Ishikawa (cell line): ENCODE measurements around the gene NPAT.

Source experiments
- CEBPB ChIP-seq: IDR thresholded peaks from 2 replicates; pipeline ENCODE4 v1.6.1; 2012
- CREB1 ChIP-seq: IDR thresholded peaks from 2 replicates; pipeline ENCODE4 v1.6.1; 2012; ENCODE audit warnings: low read depth
- EGR1 ChIP-seq: IDR thresholded peaks from 2 replicates; pipeline ENCODE4 v1.6.1; 2012
- EP300 ChIP-seq: IDR thresholded peaks from 2 replicates; pipeline ENCODE4 v1.6.1; 2012; ENCODE audit warnings: borderline replicate concordance
- FOXM1 ChIP-seq: IDR thresholded peaks from 2 replicates; pipeline ENCODE4 v1.6.1; 2012; ENCODE audit warnings: low read depth, borderline replicate concordance
- MAX ChIP-seq: IDR thresholded peaks from 2 replicates; pipeline ENCODE4 v1.6.1; 2012
- NFIC ChIP-seq: IDR thresholded peaks from 2 replicates; pipeline ENCODE4 v1.6.1; 2012
- RAD21 ChIP-seq: IDR thresholded peaks from 2 replicates; pipeline ENCODE4 v1.6.1; 2012; ENCODE audit warnings: low read depth
- TAF1 ChIP-seq: IDR thresholded peaks from 2 replicates; pipeline ENCODE4 v1.6.1; 2012; ENCODE audit warnings: low read depth, mild to moderate bottlenecking
- TCF12 ChIP-seq: IDR thresholded peaks from 2 replicates; pipeline ENCODE4 v1.6.1; 2012; ENCODE audit warnings: low read depth
- TEAD4 ChIP-seq: IDR thresholded peaks from 2 replicates; pipeline ENCODE4 v1.6.1; 2012
- YY1 ChIP-seq: IDR thresholded peaks from 2 replicates; pipeline ENCODE4 v1.6.1; 2012; ENCODE audit warnings: low read depth
- ZBTB7A ChIP-seq: IDR thresholded peaks from 2 replicates; pipeline ENCODE4 v1.6.1; 2012; ENCODE audit warnings: low read depth
- TF ChIP-seq, protein P1 (sequence below): IDR thresholded peaks from 2 replicates; pipeline ENCODE4 v1.6.1; 2012; ENCODE audit warnings: low read depth, mild to moderate bottlenecking
- TF ChIP-seq, protein P2 (sequence below): IDR thresholded peaks from 2 replicates; pipeline ENCODE4 v1.6.1; 2012

NPAT gene

GRCh38 chr11:108222574-108223347 is at the start of gene NPAT, which contains the start of gene ATM:
NPAT (minus strand) TSS chr11:108222638; CDS start chr11:108222536, 102 bp downstream.
ATM (plus strand) TSS chr11:108223067; CDS start chr11:108227625, 4,558 bp downstream.
- TF ChIP-seq ZBTB7A (no peak), YY1 (peak; percentile 38), TEAD4 (peak; percentile 28; the same call in 1 of the 2 replicates), FOXM1 (no peak), RAD21 (peak; percentile 64), CREB1 (peak; percentile 58), TCF12 (no peak), TAF1 (peak; percentile 46), NFIC (no peak), MAX (peak; percentile 83), EGR1 (no peak), EP300 (no peak), CEBPB (no peak)
- TF ChIP-seq, protein P1, sequence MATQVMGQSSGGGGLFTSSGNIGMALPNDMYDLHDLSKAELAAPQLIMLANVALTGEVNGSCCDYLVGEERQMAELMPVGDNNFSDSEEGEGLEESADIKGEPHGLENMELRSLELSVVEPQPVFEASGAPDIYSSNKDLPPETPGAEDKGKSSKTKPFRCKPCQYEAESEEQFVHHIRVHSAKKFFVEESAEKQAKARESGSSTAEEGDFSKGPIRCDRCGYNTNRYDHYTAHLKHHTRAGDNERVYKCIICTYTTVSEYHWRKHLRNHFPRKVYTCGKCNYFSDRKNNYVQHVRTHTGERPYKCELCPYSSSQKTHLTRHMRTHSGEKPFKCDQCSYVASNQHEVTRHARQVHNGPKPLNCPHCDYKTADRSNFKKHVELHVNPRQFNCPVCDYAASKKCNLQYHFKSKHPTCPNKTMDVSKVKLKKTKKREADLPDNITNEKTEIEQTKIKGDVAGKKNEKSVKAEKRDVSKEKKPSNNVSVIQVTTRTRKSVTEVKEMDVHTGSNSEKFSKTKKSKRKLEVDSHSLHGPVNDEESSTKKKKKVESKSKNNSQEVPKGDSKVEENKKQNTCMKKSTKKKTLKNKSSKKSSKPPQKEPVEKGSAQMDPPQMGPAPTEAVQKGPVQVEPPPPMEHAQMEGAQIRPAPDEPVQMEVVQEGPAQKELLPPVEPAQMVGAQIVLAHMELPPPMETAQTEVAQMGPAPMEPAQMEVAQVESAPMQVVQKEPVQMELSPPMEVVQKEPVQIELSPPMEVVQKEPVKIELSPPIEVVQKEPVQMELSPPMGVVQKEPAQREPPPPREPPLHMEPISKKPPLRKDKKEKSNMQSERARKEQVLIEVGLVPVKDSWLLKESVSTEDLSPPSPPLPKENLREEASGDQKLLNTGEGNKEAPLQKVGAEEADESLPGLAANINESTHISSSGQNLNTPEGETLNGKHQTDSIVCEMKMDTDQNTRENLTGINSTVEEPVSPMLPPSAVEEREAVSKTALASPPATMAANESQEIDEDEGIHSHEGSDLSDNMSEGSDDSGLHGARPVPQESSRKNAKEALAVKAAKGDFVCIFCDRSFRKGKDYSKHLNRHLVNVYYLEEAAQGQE, result no peak
- TF ChIP-seq, protein P2, sequence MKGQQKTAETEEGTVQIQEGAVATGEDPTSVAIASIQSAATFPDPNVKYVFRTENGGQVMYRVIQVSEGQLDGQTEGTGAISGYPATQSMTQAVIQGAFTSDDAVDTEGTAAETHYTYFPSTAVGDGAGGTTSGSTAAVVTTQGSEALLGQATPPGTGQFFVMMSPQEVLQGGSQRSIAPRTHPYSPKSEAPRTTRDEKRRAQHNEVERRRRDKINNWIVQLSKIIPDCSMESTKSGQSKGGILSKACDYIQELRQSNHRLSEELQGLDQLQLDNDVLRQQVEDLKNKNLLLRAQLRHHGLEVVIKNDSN, result peak; percentile 78

DNA sequence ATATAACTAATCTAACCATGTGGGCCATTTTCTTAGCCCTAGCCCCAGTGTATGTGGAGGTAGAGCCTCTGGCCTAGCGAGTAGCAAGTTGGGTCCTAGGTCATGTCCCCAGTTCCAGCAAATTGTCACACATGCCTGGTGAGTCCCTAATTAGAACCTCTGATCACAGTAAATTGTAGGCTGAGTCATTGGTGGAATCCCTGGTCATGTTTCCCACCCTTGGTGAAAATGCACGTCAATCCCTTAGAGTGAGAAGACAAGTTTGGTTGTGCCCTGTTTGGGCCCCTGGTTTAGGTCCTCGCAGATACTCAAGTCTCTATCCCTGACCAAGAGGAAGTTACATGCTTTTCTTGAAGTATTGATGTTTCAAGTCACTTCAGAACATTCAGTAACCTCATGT is 47.1 kb upstream of the NPAT start:
- TF ChIP-seq, protein P2, result no peak
- no peak for TF ChIP-seq MAX
- TF ChIP-seq NFIC, result no peak
- TF ChIP-seq EGR1, result no peak
- TF ChIP-seq ZBTB7A, result no peak
- TF ChIP-seq CEBPB, result no peak
- TF ChIP-seq TEAD4, result no peak
- no peak for TF ChIP-seq EP300
- TF ChIP-seq TCF12, result no peak
- no peak for TF ChIP-seq FOXM1
- no peak for TF ChIP-seq YY1
- no peak for TF ChIP-seq RAD21
- TF ChIP-seq, protein P1, result no peak
- TF ChIP-seq CREB1, result no peak
- TF ChIP-seq TAF1, result no peak

- TF ChIP-seq CREB1 (no peak), CEBPB (no peak), FOXM1 (no peak), TCF12 (no peak), TAF1 (no peak), RAD21 (no peak), TEAD4 (no peak), EP300 (no peak), ZBTB7A (no peak), MAX (no peak), YY1 (no peak), EGR1 (no peak), NFIC (no peak)
- TF ChIP-seq, protein P2, result no peak
- TF ChIP-seq, protein P1, result no peak
Measured at GRCh38 chr11:108253176-108253575, 30.7 kb upstream of the NPAT start.
